HG02943 (cell line): Measurements from ENCODE around the gene MMRN1.

ENCODE experiments used
- ATAC-seq: cut with Tn5 transposase; IDR thresholded peaks from one replicate; pipeline ENCODE4 v1.9.1; 2021; ENCODE audit warnings: mild to moderate bottlenecking, low read depth, moderate library complexity; ENCODE audit not compliant: unreplicated experiment

MMRN1 gene, protein sequence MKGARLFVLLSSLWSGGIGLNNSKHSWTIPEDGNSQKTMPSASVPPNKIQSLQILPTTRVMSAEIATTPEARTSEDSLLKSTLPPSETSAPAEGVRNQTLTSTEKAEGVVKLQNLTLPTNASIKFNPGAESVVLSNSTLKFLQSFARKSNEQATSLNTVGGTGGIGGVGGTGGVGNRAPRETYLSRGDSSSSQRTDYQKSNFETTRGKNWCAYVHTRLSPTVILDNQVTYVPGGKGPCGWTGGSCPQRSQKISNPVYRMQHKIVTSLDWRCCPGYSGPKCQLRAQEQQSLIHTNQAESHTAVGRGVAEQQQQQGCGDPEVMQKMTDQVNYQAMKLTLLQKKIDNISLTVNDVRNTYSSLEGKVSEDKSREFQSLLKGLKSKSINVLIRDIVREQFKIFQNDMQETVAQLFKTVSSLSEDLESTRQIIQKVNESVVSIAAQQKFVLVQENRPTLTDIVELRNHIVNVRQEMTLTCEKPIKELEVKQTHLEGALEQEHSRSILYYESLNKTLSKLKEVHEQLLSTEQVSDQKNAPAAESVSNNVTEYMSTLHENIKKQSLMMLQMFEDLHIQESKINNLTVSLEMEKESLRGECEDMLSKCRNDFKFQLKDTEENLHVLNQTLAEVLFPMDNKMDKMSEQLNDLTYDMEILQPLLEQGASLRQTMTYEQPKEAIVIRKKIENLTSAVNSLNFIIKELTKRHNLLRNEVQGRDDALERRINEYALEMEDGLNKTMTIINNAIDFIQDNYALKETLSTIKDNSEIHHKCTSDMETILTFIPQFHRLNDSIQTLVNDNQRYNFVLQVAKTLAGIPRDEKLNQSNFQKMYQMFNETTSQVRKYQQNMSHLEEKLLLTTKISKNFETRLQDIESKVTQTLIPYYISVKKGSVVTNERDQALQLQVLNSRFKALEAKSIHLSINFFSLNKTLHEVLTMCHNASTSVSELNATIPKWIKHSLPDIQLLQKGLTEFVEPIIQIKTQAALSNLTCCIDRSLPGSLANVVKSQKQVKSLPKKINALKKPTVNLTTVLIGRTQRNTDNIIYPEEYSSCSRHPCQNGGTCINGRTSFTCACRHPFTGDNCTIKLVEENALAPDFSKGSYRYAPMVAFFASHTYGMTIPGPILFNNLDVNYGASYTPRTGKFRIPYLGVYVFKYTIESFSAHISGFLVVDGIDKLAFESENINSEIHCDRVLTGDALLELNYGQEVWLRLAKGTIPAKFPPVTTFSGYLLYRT

GRCh38 chr4:89894649-89895550 is at the start of gene MMRN1:
Gene MMRN1, plus strand, starts transcription at chr4:89894854. Its CDS starts 118 bp downstream, at chr4:89894972.
- peak; percentile 70 for ATAC-seq

DNA sequence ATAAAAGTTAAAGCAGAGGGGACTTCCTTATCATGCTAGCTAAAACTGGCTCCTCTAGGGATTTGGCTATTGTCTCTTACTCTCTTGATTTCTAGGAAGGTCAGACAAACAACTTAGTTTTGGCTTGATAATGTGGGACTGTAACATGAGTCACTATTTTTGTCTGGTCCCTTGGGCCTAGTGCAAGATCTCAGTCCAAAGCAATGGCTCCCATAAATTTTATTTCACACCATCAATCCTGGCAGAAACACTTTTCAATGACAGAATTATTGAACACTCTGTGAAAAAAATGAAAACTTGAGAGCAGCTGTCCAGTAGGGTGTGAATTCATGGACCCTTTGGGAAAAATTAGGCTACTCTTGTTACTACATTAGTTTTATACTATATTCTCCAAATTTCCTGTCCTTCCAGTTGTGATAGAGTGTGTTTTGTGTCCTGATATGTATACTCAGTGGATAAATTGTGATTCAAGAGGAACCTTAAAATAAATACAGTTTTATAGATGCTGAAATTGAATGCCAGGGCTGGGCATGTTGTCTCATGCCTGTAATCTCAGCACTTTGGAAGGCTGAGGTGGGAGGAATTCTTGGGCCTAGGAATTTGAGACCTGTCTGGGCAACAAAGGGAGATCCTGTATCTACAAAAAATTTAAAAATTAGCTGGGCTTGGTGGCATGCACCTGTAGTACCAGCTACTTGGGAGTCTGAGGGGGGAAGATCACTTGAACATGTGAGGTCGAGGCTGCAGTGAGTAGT is 46.9 kb upstream of the MMRN1 start:
- no peak for ATAC-seq

DNA sequence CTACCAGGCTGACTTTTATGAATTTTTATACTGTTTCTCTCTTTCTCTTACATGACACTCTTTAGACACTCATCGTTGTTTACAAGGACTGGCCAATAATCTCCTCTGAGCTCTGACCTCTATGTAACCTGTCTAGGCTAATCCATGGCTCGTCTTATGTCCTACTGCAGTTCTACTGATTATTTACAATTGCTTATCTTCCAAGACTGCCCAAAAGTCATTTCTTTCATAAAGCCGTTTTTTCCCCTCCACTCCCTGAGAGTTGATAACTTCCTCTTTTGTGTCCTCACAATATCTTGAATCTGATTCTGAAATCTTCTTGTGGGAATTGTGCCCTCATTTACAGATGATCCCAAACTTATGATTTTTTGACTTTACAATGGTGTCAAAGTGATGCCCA is 39.4 kb upstream of the MMRN1 start:
- no peak for ATAC-seq

- no peak for ATAC-seq
These were observed 33.7 kb upstream of the MMRN1 start for GRCh38 chr4:89860971-89861370.

- ATAC-seq: no peak
These were observed 31.1 kb upstream of the MMRN1 start for GRCh38 chr4:89863533-89863932.

- no peak for ATAC-seq
These were observed 26.4 kb upstream of the MMRN1 start for GRCh38 chr4:89868276-89868675.

DNA sequence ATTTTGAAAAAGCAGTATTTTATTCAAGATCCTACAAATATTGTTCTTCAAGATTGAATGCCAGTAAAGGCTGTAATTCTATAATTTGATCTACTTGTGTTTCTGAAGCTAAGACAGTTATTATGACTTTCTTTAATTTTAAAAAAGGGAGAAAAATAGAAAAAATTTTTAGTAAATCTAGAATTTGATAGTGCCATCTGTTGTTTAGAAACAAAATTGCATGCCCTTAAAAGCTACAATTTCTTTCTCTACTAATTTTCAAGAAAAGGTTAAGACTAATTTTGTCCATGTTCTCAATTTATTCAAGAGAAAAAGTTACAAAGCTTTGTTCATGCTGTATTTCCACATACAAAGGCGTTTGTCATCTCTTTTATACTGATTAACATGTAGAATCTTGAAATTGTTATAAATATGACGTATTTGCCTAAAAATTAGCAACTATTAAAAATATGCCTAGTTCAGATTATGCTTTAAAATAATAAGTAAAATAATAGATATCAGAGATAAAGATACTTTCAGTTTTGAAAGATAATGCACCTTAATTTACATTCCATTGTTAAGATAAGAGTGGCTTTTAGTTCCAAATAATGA is 25.6 kb upstream of the MMRN1 start:
- ATAC-seq: no peak

GRCh38 chr4:89871211-89871610 is 23.4 kb upstream of the MMRN1 start:
- no peak for ATAC-seq

DNA sequence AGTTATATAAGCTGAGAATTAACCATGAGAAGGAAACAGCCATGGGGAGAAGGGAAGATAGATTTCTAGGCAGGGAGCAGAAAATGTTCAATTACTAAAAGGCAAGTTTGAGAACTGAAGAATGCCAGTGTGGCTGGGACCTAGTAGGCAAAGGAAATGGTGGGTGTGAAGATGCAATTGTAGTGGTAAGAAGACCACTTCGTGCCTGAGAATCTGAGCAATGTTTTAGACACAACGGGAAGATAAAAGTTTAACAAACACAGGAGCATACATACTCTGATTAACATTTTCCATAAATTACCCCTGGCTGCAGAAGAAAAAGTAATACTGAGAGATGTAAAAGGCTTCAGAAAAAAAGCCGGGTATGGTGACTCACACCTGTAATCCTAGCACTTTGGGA is 18.1 kb upstream of the MMRN1 start:
- no peak for ATAC-seq

GRCh38 chr4:89878611-89879010 is 16.0 kb upstream of the MMRN1 start:
- ATAC-seq: no peak

DNA sequence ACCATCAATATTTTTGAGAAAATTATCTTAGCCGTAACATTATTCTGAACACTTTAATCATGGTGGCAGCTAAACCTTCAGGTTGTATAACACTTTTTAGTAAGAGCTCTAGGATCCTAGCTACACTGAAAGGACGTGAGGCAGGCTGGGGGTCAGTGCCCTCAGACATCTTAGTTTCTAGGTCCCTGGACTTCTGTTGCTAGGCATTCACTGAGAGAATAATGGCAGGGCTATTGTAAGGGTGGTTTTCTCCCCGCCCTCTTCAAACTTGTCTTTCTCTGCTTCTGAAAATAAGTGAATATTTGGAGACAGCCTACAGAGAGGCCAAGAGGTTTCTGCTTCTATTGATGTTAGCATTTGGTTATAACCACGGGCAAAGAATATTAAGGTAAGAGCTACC is 15.4 kb upstream of the MMRN1 start:
- ATAC-seq: no peak

GRCh38 chr4:89889289-89889688 is 5.4 kb upstream of the MMRN1 start:
- ATAC-seq: no peak

DNA sequence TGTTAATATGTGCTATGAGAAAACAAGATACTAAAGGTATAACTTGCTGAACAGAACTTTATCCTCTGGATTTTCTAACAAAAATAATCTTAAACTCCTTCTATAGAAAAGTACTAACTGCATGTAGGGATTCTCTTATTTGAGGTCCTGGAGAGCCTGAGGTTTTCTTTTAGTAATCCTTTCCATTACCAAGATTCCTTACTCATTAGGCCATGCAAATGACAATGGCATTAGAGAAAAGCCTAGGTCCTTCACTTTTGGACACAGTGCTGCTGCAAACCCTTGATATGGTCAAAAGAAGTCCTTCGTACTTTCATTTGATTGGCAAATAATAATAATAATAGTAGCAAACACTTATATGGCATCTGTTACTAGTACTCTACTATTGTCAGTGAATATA is 3.2 kb downstream of the MMRN1 start:
- no peak for ATAC-seq

DNA sequence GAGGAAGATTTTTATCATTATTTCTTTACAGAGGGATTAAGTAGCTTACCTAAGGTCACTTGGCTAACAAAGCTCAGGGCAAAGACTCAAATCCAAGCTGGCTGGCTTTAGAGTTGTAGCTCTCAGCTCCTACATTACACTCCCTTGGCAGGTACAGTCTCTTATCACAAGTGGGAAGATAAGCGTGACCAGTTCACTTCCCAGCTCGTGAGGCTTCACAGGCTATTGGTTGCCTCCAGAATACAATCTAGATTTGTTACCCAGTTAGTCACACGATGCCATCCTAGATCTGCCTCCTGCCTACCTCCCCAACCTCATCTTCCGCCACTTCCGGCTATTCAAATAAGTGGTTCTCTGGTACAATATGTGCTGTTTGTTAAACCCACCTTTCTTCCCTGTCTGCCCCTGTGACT is 3.7 kb downstream of the MMRN1 start:
- peak; percentile 63 for ATAC-seq

DNA sequence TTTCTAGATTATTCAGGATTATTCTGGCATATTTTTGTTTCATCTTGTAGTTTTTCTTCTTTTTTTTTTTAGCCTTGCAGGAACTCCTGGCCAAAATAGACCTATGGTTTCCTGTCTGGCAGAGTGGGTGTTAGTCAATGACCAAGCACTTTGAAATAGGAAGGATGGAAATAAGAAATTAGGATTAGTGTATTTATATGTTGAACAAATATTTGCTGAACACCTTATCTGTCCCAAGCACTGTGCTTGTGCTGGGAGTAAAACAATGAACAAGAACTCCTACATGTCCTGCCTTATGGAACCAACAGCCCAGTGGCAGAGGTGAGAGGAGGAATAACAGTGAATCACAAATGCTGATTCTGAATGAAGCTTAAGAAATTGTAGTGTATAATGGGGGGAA is 4.5 kb downstream of the MMRN1 start:
- no peak for ATAC-seq

GRCh38 chr4:89899854-89900253 is 5.2 kb downstream of the MMRN1 start:
- no peak for ATAC-seq

- ATAC-seq: peak; percentile 66
These were observed 7.3 kb downstream of the MMRN1 start for GRCh38 chr4:89901808-89902431.

DNA sequence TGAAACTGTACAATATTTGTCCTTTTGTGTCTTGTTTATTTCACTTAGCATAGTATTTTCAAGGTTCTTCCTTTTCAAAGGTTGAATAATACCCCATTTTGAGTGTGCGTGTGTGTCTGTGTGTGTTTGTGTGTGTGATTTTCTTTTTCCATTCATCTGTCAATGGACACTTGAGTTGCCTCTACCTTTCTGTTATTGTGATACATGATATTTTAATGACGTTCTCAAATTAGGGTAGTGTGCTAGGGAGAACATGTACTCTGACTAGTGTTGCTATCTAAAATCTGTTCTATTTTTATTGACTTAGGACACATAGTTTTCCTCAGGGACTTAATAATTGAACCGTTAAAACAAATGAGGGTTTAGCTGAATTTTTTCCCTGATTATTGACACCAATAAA is 9.9 kb downstream of the MMRN1 start:
- no peak for ATAC-seq
